ENCODE data around the gene CREB1. TPM values are rescaled to one million over a fixed set of nuclear protein-coding genes. Genes with fewer than 3 reads are reported as not detected.
A peak's percentile ranks its signal among the peaks of the same experiment; 100 is the strongest.

The CREB1 gene
- total and polyA plus RNA-seq, 9 of the 15 experiments (the other 6 are each of a cell fraction or from before 2014, with no cell fraction given): 8.9 to 51.3 (median 19.5) TPM

GRCh38 chr2:207491956-207492355 lies 37.8 kb upstream of the CREB1 start (continued):
- no peak for TF ChIP-seq HMGN3 (IDR thresholded peaks at IDR 0.05; ENCODE audit: borderline replicate concordance, extremely low read depth, insufficient read length, low read depth, low read length)
- peak; percentile 91 for TF ChIP-seq CEBPG (CRISPR knock-in tag; IDR thresholded peaks at IDR 0.05)
- peak; percentile 95 to 96 for TF ChIP-seq CEBPG (tag; conservative IDR thresholded peaks at IDR 0.05 in 1 of 2, IDR thresholded peaks at IDR 0.05 in 1 of 2)
- no peak for TF ChIP-seq TFE3 (CRISPR knock-in tag; IDR thresholded peaks at IDR 0.05)
- TF ChIP-seq HDAC3 (IDR thresholded peaks at IDR 0.05; ENCODE audit: borderline replicate concordance, partially characterized antibody): no peak
- no peak for TF ChIP-seq GTF2E2 (tag; IDR thresholded peaks at IDR 0.05)
- TF ChIP-seq FOXK2 (conservative IDR thresholded peaks at IDR 0.05 in 1 of 2, IDR thresholded peaks at IDR 0.05 in 1 of 2; ENCODE audit: low read depth in 2 of 2): no peak
- no peak for TF ChIP-seq THAP12 (CRISPR knock-in tag; IDR thresholded peaks at IDR 0.05)
- no peak for TF ChIP-seq KLF13 (tag; IDR thresholded peaks at IDR 0.05; ENCODE audit: borderline replicate concordance, low read depth)
- TF ChIP-seq ZBTB17 (CRISPR knock-in tag; IDR thresholded peaks at IDR 0.05): no peak
- peak; percentile 79 for TF ChIP-seq NFE2 (IDR thresholded peaks at IDR 0.05; ENCODE audit: low read depth)
- no peak for TF ChIP-seq ATF2 (CRISPR knock-in tag; IDR thresholded peaks at IDR 0.05)
- no peak for TF ChIP-seq CREB5 (CRISPR knock-in tag; IDR thresholded peaks at IDR 0.05)
- TF ChIP-seq ZNF12 (CRISPR knock-in tag; IDR thresholded peaks at IDR 0.05): no peak
- no peak for TF ChIP-seq GATAD2A (IDR thresholded peaks at IDR 0.05)
- TF ChIP-seq NCOA1 (IDR thresholded peaks at IDR 0.05; ENCODE audit: low read depth): no peak
- TF ChIP-seq ZNF146 (CRISPR knock-in tag; IDR thresholded peaks at IDR 0.05; ENCODE audit: unreplicated experiment): no peak
- TF ChIP-seq HOMEZ (CRISPR knock-in tag; IDR thresholded peaks at IDR 0.05): no peak
- TF ChIP-seq ZFP1 (CRISPR knock-in tag; IDR thresholded peaks at IDR 0.05): no peak
- TF ChIP-seq BCOR (IDR thresholded peaks at IDR 0.05): no peak

Measured in K562 (cell line).